HFFc6 (cell line): ENCODE results near the gene C15orf61. TPM values are rescaled to one million over a fixed set of nuclear protein-coding genes. Genes with fewer than 3 reads are reported as not detected.

Experiments
- DNase-seq: peaks from one replicate; pipeline ENCODE4 v3.0.0-alpha.2; 2018
- H3K27ac Mint-ChIP-seq: 2 replicates; pipeline ENCODE4 v1.8.0; 2020; ENCODE audit warnings: mild to moderate bottlenecking, mixed read lengths
- H3K27me3 Mint-ChIP-seq: 2 replicates; pipeline ENCODE4 v1.8.0; 2021; ENCODE audit warnings: mild to moderate bottlenecking, moderate library complexity, mixed read lengths; ENCODE audit not compliant: insufficient read depth
- H3K36me3 Mint-ChIP-seq: 2 replicates; pipeline ENCODE4 v1.8.0; 2021; ENCODE audit warnings: low read depth, mixed read lengths
- H3K4me1 Mint-ChIP-seq: 2 replicates; pipeline ENCODE4 v1.8.0; 2020; ENCODE audit warnings: low read depth, mixed read lengths
- H3K4me3 Mint-ChIP-seq: 2 replicates; pipeline ENCODE4 v1.8.0; 2020; ENCODE audit warnings: mild to moderate bottlenecking, moderate library complexity, mixed read lengths
- H3K9me3 Mint-ChIP-seq: 2 replicates; pipeline ENCODE4 v1.8.0; 2020; ENCODE audit warnings: mild to moderate bottlenecking, mixed read lengths
- CTCF ChIP-seq: fragments of 200-600 bp; sonication (generic); IDR thresholded peaks from 2 replicates; pipeline ENCODE4 v1.5.0; 2021; ENCODE audit warnings: antibody characterized with exemption, mild to moderate bottlenecking
- total RNA-seq, 6 experiments: library from RNA; stranded (reverse); fragmentation: NEBNext Ultra II Directional; extraction: Animal tissue kit (Norgen Biotek cat#: 25700); gene quantifications; 2 replicates in 1 of 6; 3 replicates in 5 of 6; pipeline ENCODE4 v1.2.3, GENCODE V29; 2021

Gene C15orf61
- total RNA-seq, 6 experiments from 2014 or later, result 5.1 to 7.5 (median 5.9) TPM

GRCh38 chr15:67481680-67482079 lies 39.3 kb upstream of the C15orf61 start:
- Mint-ChIP-seq H3K4me3 (no peak overlapping the region), H3K9me3 (peaks cover 4% of the 10 kb centered on the region; the same call in 1 of the 2 replicates), H3K4me1 (peaks cover 33% of the 10 kb centered on the region), H3K36me3 (no peaks in the 10 kb centered on the region), H3K27me3 (peaks cover 5% of the 10 kb centered on the region), H3K27ac (no peak overlapping the region)
- TF ChIP-seq CTCF, result no peak
- DNase-seq, result no peak

- Mint-ChIP-seq H3K27ac (no peak overlapping the region), H3K4me3 (no peak overlapping the region), H3K4me1 (no peaks in the 10 kb centered on the region), H3K27me3 (peaks cover 4% of the 10 kb centered on the region), H3K36me3 (no peaks in the 10 kb centered on the region), H3K9me3 (no peaks in the 10 kb centered on the region)
- DNase-seq, result no peak
- no peak for TF ChIP-seq CTCF
Measured at GRCh38 chr15:67495585-67495984, 25.3 kb upstream of the C15orf61 start.

- Mint-ChIP-seq H3K4me3 (no peak overlapping the region), H3K9me3 (no peaks in the 10 kb centered on the region), H3K27me3 (no peaks in the 10 kb centered on the region; the same call in 1 of the 2 replicates), H3K36me3 (no peaks in the 10 kb centered on the region), H3K27ac (no peak overlapping the region), H3K4me1 (peaks cover 45% of the 10 kb centered on the region)
- peak; percentile 68 for TF ChIP-seq CTCF
- peak; percentile 48 for DNase-seq
Measured at GRCh38 chr15:67501177-67501835, 19.6 kb upstream of the C15orf61 start.

- Mint-ChIP-seq H3K27me3 (no peaks in the 10 kb centered on the region; the same call in 1 of the 2 replicates), H3K27ac (no peak overlapping the region), H3K4me1 (peaks cover 45% of the 10 kb centered on the region), H3K36me3 (no peaks in the 10 kb centered on the region), H3K4me3 (no peak overlapping the region), H3K9me3 (no peaks in the 10 kb centered on the region)
- no peak for DNase-seq
- no peak for TF ChIP-seq CTCF
Measured at GRCh38 chr15:67501836-67502461, 19.0 kb upstream of the C15orf61 start.

GRCh38 chr15:67504056-67504455 lies 16.9 kb upstream of the C15orf61 start:
- DNase-seq, result no peak

More at GRCh38 chr15:67504056-67504455, 16.9 kb upstream of the C15orf61 start:
- Mint-ChIP-seq H3K36me3 (no peaks in the 10 kb centered on the region), H3K9me3 (no peaks in the 10 kb centered on the region), H3K4me3 (peak overlapping the region; percentile 18; the same call in 1 of the 2 replicates), H3K4me1 (peaks cover 57% of the 10 kb centered on the region), H3K27me3 (no peaks in the 10 kb centered on the region), H3K27ac (peak overlapping the region; percentile 66)
- TF ChIP-seq CTCF, result no peak
